Activated naive CD8-positive, alpha-beta T cell treated with anti-CD3 and anti-CD28 coated beads, Interleukin-2, amount 10 ng/mL, durations not matched to agents 7 days and 5 days (primary cell): ENCODE results near the gene CENPL. TPM values are rescaled to one million over a fixed set of nuclear protein-coding genes. Genes with fewer than 3 reads are reported as not detected.
"Not testable (repeated sequence)": the region's sequence is repeated elsewhere in the genome, so short reads cannot be mapped to it uniquely, and the experiment has no call there.

Experiments used
- ATAC-seq: fragments of 150-1000 bp; cut with Tn5 transposase; one replicate; pipeline ENCODE4 v1.10.0; 2021; ENCODE audit warnings: low read depth, moderate library complexity
- POLR2A ChIA-PET: fragments of 350-600 bp; sonication (Branson Sonifier 250); formaldehyde crosslinking; loops from one replicate; lab custom pipeline; 2021; ENCODE audit warnings: antibody characterized with exemption; lab: Charles Lee
- DNase-seq: peaks from one replicate; pipeline ENCODE4 v3.0.0; 2021
- H3K27ac Mint-ChIP-seq: one replicate; pipeline ENCODE4 v1.8.0; 2022; ENCODE audit warnings: mild to moderate bottlenecking, mixed read lengths
- H3K27me3 Mint-ChIP-seq: one replicate; pipeline ENCODE4 v1.8.0; 2022; ENCODE audit warnings: mild to moderate bottlenecking, moderate library complexity, mixed read lengths
- H3K36me3 Mint-ChIP-seq: one replicate; pipeline ENCODE4 v1.8.0; 2021; ENCODE audit warnings: mild to moderate bottlenecking, mixed read lengths
- H3K4me1 Mint-ChIP-seq: one replicate; pipeline ENCODE4 v1.8.0; 2021; ENCODE audit warnings: mixed read lengths
- H3K4me3 Mint-ChIP-seq: one replicate; pipeline ENCODE4 v1.8.0; 2022; ENCODE audit warnings: mild to moderate bottlenecking, moderate library complexity, mixed read lengths
- H3K9me3 Mint-ChIP-seq: one replicate; pipeline ENCODE4 v1.8.0; 2021; ENCODE audit warnings: mixed read lengths
- total RNA-seq, 2 experiments: library from RNA; stranded (reverse); gene quantifications; one replicate each; pipeline ENCODE4 v1.2.3, GENCODE V29; 2021

The CENPL gene
- total RNA-seq, 2 experiments from 2014 or later: 33.9 to 34.0 TPM

- peaks cover 42% of the 10 kb centered on the region for H3K4me1 Mint-ChIP-seq
These were observed 39.6 kb upstream of the CENPL start for GRCh38 chr1:173864179-173864867.

GRCh38 chr1:173863224-173864161 lies 38.8 kb upstream of the CENPL start:
- Mint-ChIP-seq H3K4me1 (peaks cover 40% of the 10 kb centered on the region), H3K27me3 (no peaks in the 10 kb centered on the region), H3K36me3 (peaks cover 39% of the 10 kb centered on the region), H3K27ac (peak overlapping the region; percentile 65), H3K9me3 (no peaks in the 10 kb centered on the region), H3K4me3 (peak overlapping the region; percentile 97)
- ATAC-seq (no peak), DNase-seq (no peak)
- POLR2A ChIA-PET: no interaction called here

More at GRCh38 chr1:173864179-173864867, 39.6 kb upstream of the CENPL start:
- POLR2A ChIA-PET: interaction anchor here (0.6 to 2.6 kb wide), 3 partner anchors 26 to 97 kb away, joined by 3 to 10 read pairs (median 3); partner anchors contain the start of genes CENPL and DARS2
- ATAC-seq (no peak), DNase-seq (no peak)
- peaks cover 39% of the 10 kb centered on the region for H3K36me3 Mint-ChIP-seq
- peak overlapping the region; percentile 65 for H3K27ac Mint-ChIP-seq
- no peaks in the 10 kb centered on the region for H3K27me3 Mint-ChIP-seq
- no peaks in the 10 kb centered on the region for H3K9me3 Mint-ChIP-seq
- peak overlapping the region; percentile 97 for H3K4me3 Mint-ChIP-seq

- no peaks in the 10 kb centered on the region for H3K27me3 Mint-ChIP-seq
- DNase-seq: no peak
These were observed 38.1 kb upstream of the CENPL start for GRCh38 chr1:173862769-173863223.

GRCh38 chr1:173862146-173862768 lies 37.6 kb upstream of the CENPL start:
- peaks cover 39% of the 10 kb centered on the region for H3K36me3 Mint-ChIP-seq

More at GRCh38 chr1:173862769-173863223, 38.1 kb upstream of the CENPL start:
- H3K27ac Mint-ChIP-seq: peak overlapping the region; percentile 21
- peak overlapping the region; percentile 40 for H3K4me3 Mint-ChIP-seq
- POLR2A ChIA-PET: no interaction called here
- no peaks in the 10 kb centered on the region for H3K9me3 Mint-ChIP-seq
- no peak for ATAC-seq
- H3K36me3 Mint-ChIP-seq: peaks cover 39% of the 10 kb centered on the region
- H3K4me1 Mint-ChIP-seq: peaks cover 40% of the 10 kb centered on the region

GRCh38 chr1:173861731-173862145 lies 37.1 kb upstream of the CENPL start:
- POLR2A ChIA-PET: interaction anchor here (0.6 to 0.7 kb wide), 2 partner anchors 293 to 333 kb away, joined by 3 to 5 read pairs; no protein-coding TSS in a partner anchor
- H3K27me3 Mint-ChIP-seq: no peaks in the 10 kb centered on the region
- H3K9me3 Mint-ChIP-seq: no peaks in the 10 kb centered on the region
- peak overlapping the region; percentile 1 for H3K27ac Mint-ChIP-seq
- ATAC-seq: no peak
- H3K36me3 Mint-ChIP-seq: peaks cover 34% of the 10 kb centered on the region
- no peak for DNase-seq
- peaks cover 38% of the 10 kb centered on the region for H3K4me1 Mint-ChIP-seq
- no peak overlapping the region for H3K4me3 Mint-ChIP-seq

More at GRCh38 chr1:173862146-173862768, 37.6 kb upstream of the CENPL start:
- Mint-ChIP-seq H3K4me1 (peaks cover 40% of the 10 kb centered on the region), H3K27ac (peak overlapping the region; percentile 21), H3K4me3 (peak overlapping the region; percentile 40)
- H3K27me3 Mint-ChIP-seq, ATAC-seq, H3K9me3 Mint-ChIP-seq, DNase-seq: not testable (repeated sequence)
- POLR2A ChIA-PET: interaction anchor here (0.7 kb wide), 1 partner anchor 292 kb away, joined by 3 read pairs; no protein-coding TSS in a partner anchor

DNA sequence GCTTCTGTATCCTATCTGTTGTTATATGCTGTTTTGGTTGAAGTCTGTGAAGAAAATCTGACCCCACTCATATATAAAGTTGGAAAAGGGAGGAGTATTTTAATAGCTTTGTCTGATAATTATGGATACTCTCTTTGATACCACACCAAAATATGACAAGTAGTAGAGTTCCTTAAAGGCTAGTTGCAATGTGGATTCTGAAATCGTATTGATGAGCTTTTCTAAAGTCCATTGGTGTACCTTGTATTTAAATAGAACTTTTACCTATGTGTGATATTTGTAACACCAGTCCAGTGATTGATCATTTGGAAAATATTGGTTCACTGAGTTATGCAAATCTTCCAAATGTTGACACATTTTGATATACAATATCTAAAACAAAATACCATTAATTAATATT lies 35.4 kb upstream of the CENPL start:
- H3K27ac Mint-ChIP-seq: no peak overlapping the region

DNA sequence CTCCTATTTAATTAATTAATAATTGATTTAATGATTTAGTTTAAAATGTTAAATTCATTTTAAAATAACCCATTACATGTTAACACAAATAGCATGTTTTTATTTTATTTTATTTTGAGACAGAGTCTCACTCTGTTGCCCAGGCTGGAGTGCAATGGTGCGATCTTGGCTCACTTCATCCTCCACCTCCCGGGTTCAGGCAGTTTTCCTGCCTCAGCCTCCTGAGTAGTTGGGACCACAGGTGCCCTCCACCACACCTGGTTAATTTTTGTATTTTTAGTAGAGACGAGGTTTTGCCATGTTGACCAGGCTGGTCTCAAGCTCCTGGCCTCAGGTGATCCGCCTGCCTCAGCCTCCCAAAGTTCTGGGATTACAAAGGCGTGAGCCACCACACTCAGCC lies 34.9 kb upstream of the CENPL start:
- ATAC-seq, DNase-seq, POLR2A ChIA-PET, H3K27ac Mint-ChIP-seq, H3K9me3 Mint-ChIP-seq, H3K4me3 Mint-ChIP-seq, H3K27me3 Mint-ChIP-seq: not testable (repeated sequence)
- H3K36me3 Mint-ChIP-seq: peaks cover 25% of the 10 kb centered on the region
- peaks cover 20% of the 10 kb centered on the region for H3K4me1 Mint-ChIP-seq

More for the DNA sequence above, 35.4 kb upstream of the CENPL start:
- POLR2A ChIA-PET: no interaction called here
- Mint-ChIP-seq H3K4me1 (peaks cover 23% of the 10 kb centered on the region), H3K9me3 (no peaks in the 10 kb centered on the region), H3K4me3 (no peak overlapping the region), H3K27me3 (no peaks in the 10 kb centered on the region), H3K36me3 (peaks cover 25% of the 10 kb centered on the region)
- DNase-seq: no peak
- no peak for ATAC-seq

- H3K4me1 Mint-ChIP-seq: peaks cover 6% of the 10 kb centered on the region
- ATAC-seq: no peak
- POLR2A ChIA-PET: no interaction called here
- DNase-seq: no peak
- no peaks in the 10 kb centered on the region for H3K27me3 Mint-ChIP-seq
- H3K27ac Mint-ChIP-seq: peak overlapping the region; percentile 37
- H3K9me3 Mint-ChIP-seq: no peaks in the 10 kb centered on the region
- peaks cover 19% of the 10 kb centered on the region for H3K36me3 Mint-ChIP-seq
- no peak overlapping the region for H3K4me3 Mint-ChIP-seq
These were observed 32.8 kb upstream of the CENPL start for GRCh38 chr1:173857363-173857917.

- Mint-ChIP-seq H3K9me3 (no peaks in the 10 kb centered on the region), H3K4me3 (no peak overlapping the region), H3K27me3 (no peaks in the 10 kb centered on the region), H3K36me3 (peaks cover 19% of the 10 kb centered on the region), H3K27ac (no peak overlapping the region), H3K4me1 (peaks cover 4% of the 10 kb centered on the region)
- ATAC-seq: no peak
- POLR2A ChIA-PET: no interaction called here
- DNase-seq: no peak
These were observed 32.2 kb upstream of the CENPL start for GRCh38 chr1:173856903-173857302.

DNA sequence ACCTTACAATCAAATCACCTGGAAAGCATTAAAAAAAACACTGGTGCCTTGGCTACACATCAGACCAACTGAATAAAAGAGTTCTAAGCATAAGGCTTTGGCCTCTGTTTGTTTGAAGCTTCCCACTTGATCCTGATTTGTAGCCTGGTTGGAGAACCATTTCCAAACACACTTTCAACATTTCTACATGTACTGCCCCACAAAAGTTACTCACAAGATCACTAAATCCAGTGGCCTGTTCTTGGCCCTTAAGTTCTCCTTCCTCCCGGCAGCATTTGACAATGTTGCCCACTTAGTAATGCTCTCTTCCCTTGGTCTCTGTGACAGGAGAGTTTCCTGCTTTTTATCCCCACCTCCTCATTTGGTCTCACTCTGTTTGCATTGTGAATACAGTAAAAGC lies 31.3 kb upstream of the CENPL start:
- no peaks in the 10 kb centered on the region for H3K9me3 Mint-ChIP-seq
- no peak for ATAC-seq
- peaks cover 4% of the 10 kb centered on the region for H3K4me1 Mint-ChIP-seq
- H3K27ac Mint-ChIP-seq: peak overlapping the region; percentile 57
- no peaks in the 10 kb centered on the region for H3K27me3 Mint-ChIP-seq
- peaks cover 19% of the 10 kb centered on the region for H3K36me3 Mint-ChIP-seq
- POLR2A ChIA-PET: no interaction called here
- H3K4me3 Mint-ChIP-seq: no peak overlapping the region
- DNase-seq: no peak

DNA sequence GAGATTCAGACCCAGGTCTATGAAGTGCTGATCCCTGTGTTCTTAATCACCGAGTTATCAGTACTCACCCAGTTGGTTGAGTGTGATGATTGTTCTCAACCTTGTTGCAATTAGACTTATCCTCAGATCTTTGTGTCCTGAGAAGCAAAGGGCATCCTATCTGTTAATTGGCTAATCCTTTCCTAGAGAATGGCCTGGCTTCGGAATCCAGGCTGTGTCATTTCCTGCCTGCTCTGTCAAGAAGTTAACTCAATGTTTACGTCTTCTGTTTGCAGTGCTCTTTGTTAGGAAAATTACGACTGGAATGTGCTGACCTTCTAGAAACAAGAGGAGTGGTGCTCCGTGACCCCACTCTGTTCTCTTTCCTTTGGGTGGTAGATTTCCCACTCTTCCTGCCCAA lies 28.4 kb upstream of the CENPL start:
- POLR2A ChIA-PET: no interaction called here
- Mint-ChIP-seq H3K4me1 (peaks cover 3% of the 10 kb centered on the region), H3K36me3 (peaks cover 16% of the 10 kb centered on the region), H3K27ac (no peak overlapping the region), H3K9me3 (no peaks in the 10 kb centered on the region), H3K4me3 (no peak overlapping the region), H3K27me3 (no peaks in the 10 kb centered on the region)
- ATAC-seq: no peak
- no peak for DNase-seq

GRCh38 chr1:173852105-173852504 lies 27.4 kb upstream of the CENPL start:
- Mint-ChIP-seq H3K36me3 (peaks cover 18% of the 10 kb centered on the region), H3K4me1 (peaks cover 3% of the 10 kb centered on the region), H3K27ac (no peak overlapping the region), H3K27me3 (no peaks in the 10 kb centered on the region), H3K4me3 (no peak overlapping the region), H3K9me3 (no peaks in the 10 kb centered on the region)
- DNase-seq (no peak), ATAC-seq (no peak)
- POLR2A ChIA-PET: interaction anchor here (1.5 kb wide), 1 partner anchor 16 kb away, joined by 5 read pairs; the partner anchor contains the start of genes GAS5 and ZBTB37
